T-helper 2 cell treated with Interferon-gamma antibody and Interleukin-4, amounts not matched to agents 100 ng/mL and 5 ng/mL, for 36 hours (primary cell): Measurements from ENCODE around the gene NME3. TPM values are rescaled to one million over a fixed set of nuclear protein-coding genes. Genes with fewer than 3 reads are reported as not detected.
"Not testable (repeated sequence)": the region's sequence is repeated elsewhere in the genome, so short reads cannot be mapped to it uniquely, and the experiment has no call there.

Experiments used
- intact Hi-C: fragments of 100-400 bp; cut with micrococcal nuclease; formaldehyde crosslinking; loops from one replicate; pipeline ENCODE4 v1.15.1; 2023
- total RNA-seq: library from RNA; stranded (reverse); gene quantifications from 2 replicates; pipeline ENCODE4 v1.2.3, GENCODE V29; 2022

The NME3 gene
- total RNA-seq, 1 donor from 2014 or later: 34.3 TPM

- intact Hi-C loops: no loop called here
These were observed 17.1 kb downstream of the NME3 start for GRCh38 chr16:1754204-1754603.

- intact Hi-C loops: no loop called here
These were observed 18.5 kb downstream of the NME3 start for GRCh38 chr16:1752853-1753252.

- intact Hi-C loops: no loop called here
These were observed 19.4 kb downstream of the NME3 start for GRCh38 chr16:1751946-1752345.

GRCh38 chr16:1749152-1750117, 21.9 kb downstream of the NME3 start:
- intact Hi-C loops: no loop called here

DNA sequence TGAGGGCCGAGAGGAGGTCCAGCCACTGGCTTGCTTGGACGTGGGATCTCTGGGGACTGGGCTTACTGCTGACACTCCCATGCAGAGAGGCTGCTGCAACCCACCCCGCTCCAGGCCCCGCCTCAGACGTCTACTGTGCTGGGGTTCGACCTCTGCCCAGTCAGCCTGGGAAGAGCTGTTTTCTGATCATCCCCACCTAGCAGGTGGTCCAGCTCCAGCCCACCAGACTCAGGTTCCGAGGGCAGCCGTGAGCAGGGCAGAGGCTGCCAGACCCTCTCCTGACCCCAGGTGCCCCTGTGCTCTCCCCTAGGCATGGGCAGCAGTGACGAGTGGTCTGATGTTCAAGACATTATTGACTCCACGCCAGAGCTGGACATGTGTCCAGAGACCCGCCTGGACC, 23.4 kb downstream of the NME3 start:
- intact Hi-C loops: no loop called here

GRCh38 chr16:1746693-1747195, 24.6 kb downstream of the NME3 start:
- intact Hi-C loops: no loop called here

DNA sequence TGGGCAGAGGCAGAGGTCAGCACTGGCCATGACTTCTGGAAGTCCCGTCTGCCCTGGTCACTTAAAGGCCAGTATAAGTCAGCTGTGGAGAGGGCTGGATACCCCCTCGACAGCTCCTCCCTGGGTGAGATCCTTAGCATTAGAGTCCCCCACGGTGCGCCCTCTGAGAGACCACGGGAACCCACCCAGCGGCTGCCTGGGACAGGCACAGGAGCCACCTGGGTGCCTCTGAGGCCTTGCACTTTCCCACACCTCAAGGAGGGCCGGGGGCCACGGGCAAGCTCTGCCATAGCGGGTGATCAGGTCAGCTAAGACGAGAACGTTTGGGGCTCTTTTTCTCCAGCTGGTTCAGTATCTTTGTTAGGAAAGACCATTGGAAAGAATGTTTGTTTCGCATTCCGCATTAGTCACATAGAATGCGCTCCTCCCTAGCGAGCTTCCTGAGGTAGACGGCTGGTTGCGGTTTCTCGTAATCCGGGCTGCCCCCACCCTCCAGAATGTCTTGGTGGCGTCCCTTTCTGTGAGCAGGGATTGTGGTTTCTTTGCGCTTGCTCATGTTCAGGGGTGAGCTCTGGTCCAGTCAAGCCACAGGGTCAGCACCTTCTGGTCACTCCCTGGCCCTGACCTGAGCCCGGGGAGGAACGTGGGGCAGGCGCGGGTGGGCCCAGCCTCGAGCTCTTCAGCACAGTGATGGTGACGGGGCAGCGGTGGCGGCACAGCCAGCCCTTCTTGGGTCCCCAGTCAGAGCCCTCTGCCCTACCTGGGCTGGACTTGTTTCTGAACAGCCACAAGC, 25.2 kb downstream of the NME3 start:
- intact Hi-C loops: no loop called here

DNA sequence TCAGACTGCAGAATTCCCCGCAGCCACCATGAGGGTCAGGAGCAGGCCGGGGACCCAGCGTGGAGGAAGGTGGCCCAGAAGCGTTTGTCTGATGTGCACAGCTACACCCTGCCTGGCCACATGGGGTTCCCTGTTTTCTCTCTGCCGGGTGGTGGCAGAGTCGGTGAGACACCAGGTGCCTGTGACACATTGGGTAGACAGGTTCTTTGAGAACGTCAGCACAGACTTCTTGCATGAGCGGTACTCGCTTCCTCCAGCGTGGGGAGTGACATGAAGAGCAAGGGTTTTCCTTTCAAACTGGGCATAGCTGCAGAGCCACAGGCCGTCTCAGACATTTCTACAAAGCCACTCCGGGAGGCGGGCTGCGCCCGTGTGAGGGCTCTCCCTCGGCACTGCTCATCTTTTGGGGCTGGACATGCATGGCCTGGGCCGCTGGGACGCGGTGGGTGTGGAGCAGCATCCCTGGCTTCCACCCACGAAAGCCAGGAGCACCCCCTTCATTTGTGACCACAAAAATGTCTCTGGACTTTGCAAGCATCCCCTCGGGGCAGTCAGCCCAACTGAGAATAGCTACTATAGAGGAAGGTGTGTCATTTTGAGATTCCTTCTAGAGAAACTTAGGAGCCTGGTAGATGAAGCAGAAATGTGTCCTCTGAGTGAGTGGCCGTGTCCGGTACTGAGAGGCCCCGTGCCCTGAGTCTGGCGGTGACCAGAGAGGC, 26.0 kb downstream of the NME3 start:
- intact Hi-C loops: no loop called here

DNA sequence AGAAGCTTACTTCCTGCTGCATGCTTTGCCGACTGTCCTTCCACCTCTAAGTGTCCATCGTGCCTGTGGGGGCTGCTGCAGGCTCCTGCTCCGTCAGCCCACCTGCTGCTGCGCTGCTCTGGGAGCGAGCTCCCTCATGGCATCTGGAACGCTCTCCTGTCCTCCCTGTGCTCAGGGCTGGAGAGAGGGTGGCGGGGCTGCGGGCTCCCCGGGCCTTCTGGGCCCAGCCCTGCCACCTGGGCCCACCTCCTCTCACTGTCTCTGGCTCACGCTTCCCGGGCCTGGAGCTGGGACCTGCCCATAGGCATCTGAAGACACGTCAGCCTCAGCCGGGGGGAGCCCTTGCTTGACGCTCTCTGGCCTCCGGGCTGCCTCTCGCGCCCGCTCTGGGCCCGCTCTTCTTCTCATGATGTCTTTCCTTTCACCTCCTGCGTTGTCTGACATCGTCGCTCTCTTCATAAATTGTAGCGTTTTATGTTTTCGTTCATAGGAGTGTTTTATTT, 27.0 kb downstream of the NME3 start:
- intact Hi-C loops: no loop called here

DNA sequence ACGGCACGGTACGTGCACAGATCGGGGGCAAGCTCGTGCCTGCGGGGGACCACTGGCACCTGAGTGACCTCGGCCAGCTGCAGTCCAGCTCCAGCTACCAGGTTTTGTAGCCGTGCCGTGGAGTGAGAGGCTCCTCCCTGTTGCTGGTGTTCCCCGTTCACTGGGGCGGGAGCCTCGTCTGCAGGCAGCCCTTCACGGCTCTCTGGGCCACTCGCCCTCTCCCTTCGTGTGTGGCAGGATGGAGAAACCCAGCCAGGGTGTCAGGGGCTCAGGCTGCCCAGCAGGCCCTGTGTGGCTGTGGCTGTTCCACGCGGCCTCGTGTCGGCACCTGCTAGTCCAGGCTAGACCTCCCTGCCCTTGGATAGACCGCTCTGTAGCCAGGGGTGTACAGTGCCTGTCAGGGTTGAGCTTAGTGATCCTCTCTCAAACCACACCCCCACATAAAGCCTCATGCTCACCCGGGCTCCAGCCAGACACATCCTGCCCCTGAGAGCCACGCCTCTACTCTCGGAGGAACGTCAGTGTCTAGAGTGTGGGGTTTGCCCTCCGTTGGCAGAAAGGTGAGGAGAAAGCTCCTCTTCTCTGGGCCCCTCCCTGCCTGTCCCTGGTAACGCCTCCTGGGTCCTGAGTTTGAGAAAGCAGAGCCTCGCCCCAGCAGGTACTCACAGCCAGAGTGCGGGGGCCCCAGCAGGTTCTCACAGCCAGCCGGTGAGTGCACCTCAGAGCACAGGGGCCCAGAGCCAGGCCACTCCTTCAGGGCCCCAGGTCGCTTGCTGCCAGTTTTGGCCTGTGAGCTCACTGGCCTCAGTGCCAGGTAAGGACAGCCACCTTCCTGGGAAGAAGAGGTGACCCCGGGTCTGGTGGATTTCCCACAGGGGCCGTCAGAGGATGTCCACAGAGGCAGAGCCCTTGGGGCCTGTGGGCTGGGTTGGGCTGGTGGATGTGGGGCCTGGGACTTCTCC, 27.7 kb downstream of the NME3 start:
- intact Hi-C loops: no loop called here

GRCh38 chr16:1741553-1742165, 29.7 kb downstream of the NME3 start:
- intact Hi-C loops: no loop called here

- intact Hi-C loops: no loop called here
These were observed 30.4 kb downstream of the NME3 start for GRCh38 chr16:1740781-1741490.

DNA sequence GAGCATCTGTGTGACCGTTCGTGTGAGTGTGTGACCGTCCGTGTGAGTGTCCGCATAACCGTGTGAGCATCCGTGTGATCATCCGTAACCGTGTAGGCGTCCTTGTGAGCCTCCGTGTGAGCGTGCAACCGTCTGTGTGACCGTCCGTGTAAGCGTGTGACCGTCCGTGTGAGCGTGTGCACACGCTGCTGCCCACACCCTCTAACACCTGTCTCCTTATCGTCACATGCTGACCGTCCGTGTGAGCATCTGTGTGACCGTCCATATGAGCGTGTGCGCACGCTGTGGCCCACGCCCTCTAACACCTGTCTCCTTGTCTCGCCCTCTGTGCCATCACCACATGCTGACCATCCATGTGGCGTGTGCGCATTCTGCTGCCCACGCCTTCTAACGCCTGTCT, 31.1 kb downstream of the NME3 start:
- intact Hi-C loops: no loop called here

GRCh38 chr16:1734816-1735215, 36.5 kb downstream of the NME3 start:
- intact Hi-C loops: no loop called here

DNA sequence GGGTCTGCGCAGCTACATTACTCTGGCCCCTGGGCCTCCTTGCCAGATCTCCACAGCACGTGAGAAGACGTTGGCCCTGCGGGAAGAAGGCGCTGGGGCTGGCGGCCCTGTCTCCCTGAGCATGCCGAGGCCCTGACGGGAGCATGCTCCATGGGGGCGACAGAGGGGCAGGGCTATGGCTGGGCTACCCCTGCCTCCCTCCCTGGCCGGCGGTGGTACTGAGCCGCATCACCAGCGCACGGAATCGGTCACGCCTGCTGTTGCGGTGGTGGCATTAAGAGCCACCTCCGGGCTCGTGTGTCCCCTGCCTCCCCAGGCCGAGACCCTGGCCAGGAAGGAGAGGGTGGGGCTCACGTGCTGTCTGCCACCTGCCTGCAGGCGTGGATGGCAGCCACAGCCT, 37.2 kb downstream of the NME3 start:
- intact Hi-C loops: no loop called here

GRCh38 chr16:1732551-1732987, 38.8 kb downstream of the NME3 start:
- intact Hi-C loops: not testable (repeated sequence)

- intact Hi-C loops: no loop called here
These were observed 39.3 kb downstream of the NME3 start for GRCh38 chr16:1732071-1732470.

- intact Hi-C loops: no loop called here
These were observed 39.7 kb downstream of the NME3 start for GRCh38 chr16:1731603-1732002.

- intact Hi-C loops: no loop called here
These were observed 40.3 kb downstream of the NME3 start for GRCh38 chr16:1731073-1731472.
